HepG2 (cell line): ENCODE results near the gene TMEM129. TPM values are rescaled to one million over a fixed set of nuclear protein-coding genes. Genes with fewer than 3 reads are reported as not detected.

Source experiments
- ATF7-NPFF ChIP-seq: sonication (generic); formaldehyde crosslinking; IDR thresholded peaks from 2 replicates; pipeline ENCODE4 v1.8.1; 2023; ENCODE audit warnings: mild to moderate bottlenecking, low read depth, missing genetic modification reagents, moderate library complexity
- ETV6 ChIP-seq: sonication (generic); formaldehyde crosslinking; conservative IDR thresholded peaks from 2 replicates; pipeline ENCODE4 v1.4.0; 2020; ENCODE audit warnings: missing genetic modification reagents
- FOXA1 ChIP-seq, 2 experiments: fragments of 450-650 bp in 1 of 2; sonication (generic) in 1 of 2; formaldehyde crosslinking in 1 of 2; IDR thresholded peaks; 2 replicates each; pipeline versions ENCODE4 v1.4.0 to v1.6.1; 2016 to 2020; ENCODE audit warnings: missing genetic modification reagents in 1 of 2
- FOXO1 ChIP-seq: sonication (generic); formaldehyde crosslinking; IDR thresholded peaks from 2 replicates; pipeline ENCODE4 v1.4.0; 2020; ENCODE audit warnings: missing genetic modification reagents
- HDAC1 ChIP-seq: sonication (generic); formaldehyde crosslinking; IDR thresholded peaks from 2 replicates; pipeline ENCODE4 v1.5.1; 2020; ENCODE audit warnings: mild to moderate bottlenecking, missing genetic modification reagents
- IRF2 ChIP-seq: IDR thresholded peaks from 2 replicates; pipeline ENCODE4 v1.6.1; 2018; ENCODE audit warnings: missing genetic modification reagents, missing compliant biosample characterization
- NFYB ChIP-seq: sonication (generic); formaldehyde crosslinking; IDR thresholded peaks from 2 replicates; pipeline ENCODE4 v1.4.0; 2020; ENCODE audit warnings: missing genetic modification reagents
- NR2F6 ChIP-seq, 2 experiments: IDR thresholded peaks; 2 replicates each; pipeline ENCODE4 v1.6.1; 2016; ENCODE audit warnings: antibody characterized with exemption in 1 of 2, mild to moderate bottlenecking in 1 of 2
- U2AF2 ChIP-seq: fragments of 200-400 bp; formaldehyde crosslinking; IDR thresholded peaks from 2 replicates; pipeline ENCODE4 v1.6.1; 2017; ENCODE audit warnings: low read depth, mild to moderate bottlenecking, low read length
- YY1 ChIP-seq: IDR thresholded peaks from 2 replicates; pipeline ENCODE4 v1.6.1; 2011; ENCODE audit warnings: low read length, low read depth, moderate library complexity, mild to moderate bottlenecking; ENCODE audit not compliant: insufficient read depth, insufficient replicate concordance
- ZBTB7A ChIP-seq: sonication (generic); formaldehyde crosslinking; IDR thresholded peaks from 2 replicates; pipeline ENCODE4 v1.8.0; 2022; ENCODE audit warnings: mild to moderate bottlenecking, missing genetic modification reagents
- ZKSCAN5 ChIP-seq: sonication (generic); formaldehyde crosslinking; IDR thresholded peaks from 2 replicates; pipeline ENCODE4 v1.5.1; 2020; ENCODE audit warnings: mild to moderate bottlenecking, missing genetic modification reagents
- ZMYM4 ChIP-seq: sonication (generic); formaldehyde crosslinking; IDR thresholded peaks from 2 replicates; pipeline ENCODE4 v1.8.1; 2023; ENCODE audit warnings: mild to moderate bottlenecking, missing genetic modification reagents
- ZNF644 ChIP-seq: IDR thresholded peaks from 2 replicates; pipeline ENCODE4 v1.6.1; 2016; ENCODE audit warnings: low read depth
- polyA plus RNA-seq, 8 experiments: library from polyadenylated mRNA; depleted of rRNA in 3 of 8; stranded (reverse) in 7 of 8; unstranded in 1 of 8; fragments of >200 nt; fragmentation: Illumina TruSeq in 4 of 8; extraction: Trizol in 4 of 8; gene quantifications; 2 replicates each; pipeline versions ENCODE4 v1.2.1 to v1.2.3, GENCODE V29; 2011 to 2016; ENCODE audit warnings: low read depth in 4 of 8, missing spikeins in 1 of 8, mixed read lengths in 1 of 8; ENCODE audit not compliant: insufficient read depth in 1 of 8
- total RNA-seq, 5 experiments: library from RNA; depleted of rRNA; stranded (reverse); fragments of >200 nt; fragmentation: Illumina TruSeq; extraction: Trizol; gene quantifications; 2 replicates each; pipeline ENCODE4 v1.2.3, GENCODE V29; 2016; ENCODE audit warnings: low read depth in 1 of 5
- TF ChIP-seq, protein P1 (sequence below): sonication (generic); formaldehyde crosslinking; IDR thresholded peaks from one replicate; pipeline ENCODE4 v1.5.1; 2020; ENCODE audit warnings: mild to moderate bottlenecking, missing genetic modification reagents; ENCODE audit errors: not compliant biosample characterization
- TF ChIP-seq, protein P2 (sequence below): IDR thresholded peaks from 2 replicates; pipeline ENCODE4 v1.6.1; 2016; ENCODE audit warnings: mild to moderate bottlenecking
- TF ChIP-seq, protein P3 (sequence below): sonication (generic); formaldehyde crosslinking; IDR thresholded peaks from 2 replicates; pipeline ENCODE4 v1.4.0; 2020; ENCODE audit warnings: mild to moderate bottlenecking, missing genetic modification reagents

Gene TMEM129
- total and polyA plus RNA-seq, 2 of the 13 experiments (the other 11 are each of a cell fraction or from before 2014, with no cell fraction given): 19.0 to 25.8 TPM

DNA sequence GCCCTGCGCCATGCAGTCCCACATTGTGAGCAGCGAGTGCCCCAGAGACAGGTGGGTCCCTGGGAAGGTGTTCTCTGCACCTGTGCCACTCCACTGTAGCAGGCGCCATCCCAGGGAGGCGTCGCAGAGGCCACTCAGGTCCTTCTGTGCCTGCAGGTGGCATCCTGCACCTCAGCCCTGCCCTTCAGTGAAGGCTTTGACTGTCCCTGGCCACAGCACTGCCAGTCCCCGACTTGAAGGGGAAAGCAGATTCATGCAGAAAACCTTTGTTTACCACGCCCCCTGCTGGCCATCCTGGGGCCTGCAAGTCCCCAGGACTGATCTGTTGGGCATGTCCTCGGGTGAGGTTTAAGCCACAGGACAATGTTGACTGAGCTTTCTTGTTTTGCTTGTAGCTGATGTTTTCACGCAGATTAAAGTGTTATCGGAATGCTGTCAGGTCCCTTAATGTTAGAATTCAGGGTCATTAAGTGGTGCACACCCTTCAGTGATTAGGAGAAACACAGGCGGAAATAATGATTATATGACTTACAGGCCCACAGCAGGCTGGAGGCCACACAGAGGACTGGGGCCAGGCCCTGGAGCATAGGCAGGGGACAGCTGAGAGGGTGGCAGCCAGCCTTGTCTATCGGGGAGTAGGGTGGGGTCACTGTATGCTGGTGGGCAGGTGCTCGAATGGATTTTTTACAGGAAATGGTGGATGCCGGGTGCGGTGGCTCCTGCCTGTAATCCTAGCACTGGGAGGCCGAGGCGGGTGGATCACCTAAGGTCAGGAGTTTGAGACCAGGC lies 5.2 kb upstream of the TMEM129 start (continued):
- TF ChIP-seq, protein P1, sequence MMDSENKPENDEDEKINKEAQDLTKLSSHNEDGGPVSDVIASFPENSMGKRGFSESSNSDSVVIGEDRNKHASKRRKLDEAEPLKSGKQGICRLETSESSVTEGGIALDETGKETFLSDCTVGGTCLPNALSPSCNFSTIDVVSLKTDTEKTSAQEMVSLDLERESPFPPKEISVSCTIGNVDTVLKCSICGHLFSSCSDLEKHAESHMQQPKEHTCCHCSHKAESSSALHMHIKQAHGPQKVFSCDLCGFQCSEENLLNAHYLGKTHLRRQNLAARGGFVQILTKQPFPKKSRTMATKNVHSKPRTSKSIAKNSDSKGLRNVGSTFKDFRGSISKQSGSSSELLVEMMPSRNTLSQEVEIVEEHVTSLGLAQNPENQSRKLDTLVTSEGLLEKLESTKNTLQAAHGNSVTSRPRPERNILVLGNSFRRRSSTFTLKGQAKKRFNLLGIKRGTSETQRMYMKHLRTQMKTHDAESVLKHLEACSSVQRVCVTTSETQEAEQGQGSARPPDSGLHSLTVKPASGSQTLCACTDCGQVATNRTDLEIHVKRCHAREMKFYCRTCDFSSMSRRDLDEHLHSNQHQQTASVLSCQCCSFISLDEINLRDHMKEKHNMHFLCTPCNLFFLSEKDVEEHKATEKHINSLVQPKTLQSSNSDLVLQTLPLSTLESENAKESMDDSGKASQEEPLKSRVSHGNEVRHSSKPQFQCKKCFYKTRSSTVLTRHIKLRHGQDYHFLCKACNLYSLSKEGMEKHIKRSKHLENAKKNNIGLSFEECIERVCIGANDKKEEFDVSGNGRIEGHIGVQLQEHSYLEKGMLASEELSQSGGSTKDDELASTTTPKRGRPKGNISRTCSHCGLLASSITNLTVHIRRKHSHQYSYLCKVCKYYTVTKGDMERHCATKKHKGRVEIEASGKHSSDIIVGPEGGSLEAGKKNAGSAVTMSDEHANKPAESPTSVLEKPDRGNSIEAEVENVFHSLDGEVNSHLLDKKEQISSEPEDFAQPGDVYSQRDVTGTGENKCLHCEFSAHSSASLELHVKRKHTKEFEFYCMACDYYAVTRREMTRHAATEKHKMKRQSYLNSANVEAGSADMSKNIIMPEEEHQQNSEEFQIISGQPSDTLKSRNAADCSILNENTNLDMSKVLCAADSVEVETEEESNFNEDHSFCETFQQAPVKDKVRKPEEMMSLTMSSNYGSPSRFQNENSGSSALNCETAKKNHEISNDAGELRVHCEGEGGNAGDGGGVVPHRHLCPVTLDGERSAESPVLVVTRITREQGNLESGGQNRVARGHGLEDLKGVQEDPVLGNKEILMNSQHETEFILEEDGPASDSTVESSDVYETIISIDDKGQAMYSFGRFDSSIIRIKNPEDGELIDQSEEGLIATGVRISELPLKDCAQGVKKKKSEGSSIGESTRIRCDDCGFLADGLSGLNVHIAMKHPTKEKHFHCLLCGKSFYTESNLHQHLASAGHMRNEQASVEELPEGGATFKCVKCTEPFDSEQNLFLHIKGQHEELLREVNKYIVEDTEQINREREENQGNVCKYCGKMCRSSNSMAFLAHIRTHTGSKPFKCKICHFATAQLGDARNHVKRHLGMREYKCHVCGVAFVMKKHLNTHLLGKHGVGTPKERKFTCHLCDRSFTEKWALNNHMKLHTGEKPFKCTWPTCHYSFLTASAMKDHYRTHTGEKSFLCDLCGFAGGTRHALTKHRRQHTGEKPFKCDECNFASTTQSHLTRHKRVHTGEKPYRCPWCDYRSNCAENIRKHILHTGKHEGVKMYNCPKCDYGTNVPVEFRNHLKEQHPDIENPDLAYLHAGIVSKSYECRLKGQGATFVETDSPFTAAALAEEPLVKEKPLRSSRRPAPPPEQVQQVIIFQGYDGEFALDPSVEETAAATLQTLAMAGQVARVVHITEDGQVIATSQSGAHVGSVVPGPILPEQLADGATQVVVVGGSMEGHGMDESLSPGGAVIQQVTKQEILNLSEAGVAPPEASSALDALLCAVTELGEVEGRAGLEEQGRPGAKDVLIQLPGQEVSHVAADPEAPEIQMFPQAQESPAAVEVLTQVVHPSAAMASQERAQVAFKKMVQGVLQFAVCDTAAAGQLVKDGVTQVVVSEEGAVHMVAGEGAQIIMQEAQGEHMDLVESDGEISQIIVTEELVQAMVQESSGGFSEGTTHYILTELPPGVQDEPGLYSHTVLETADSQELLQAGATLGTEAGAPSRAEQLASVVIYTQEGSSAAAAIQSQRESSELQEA (CRISPR knock-in tag): peak; percentile 47
- TF ChIP-seq, protein P2, sequence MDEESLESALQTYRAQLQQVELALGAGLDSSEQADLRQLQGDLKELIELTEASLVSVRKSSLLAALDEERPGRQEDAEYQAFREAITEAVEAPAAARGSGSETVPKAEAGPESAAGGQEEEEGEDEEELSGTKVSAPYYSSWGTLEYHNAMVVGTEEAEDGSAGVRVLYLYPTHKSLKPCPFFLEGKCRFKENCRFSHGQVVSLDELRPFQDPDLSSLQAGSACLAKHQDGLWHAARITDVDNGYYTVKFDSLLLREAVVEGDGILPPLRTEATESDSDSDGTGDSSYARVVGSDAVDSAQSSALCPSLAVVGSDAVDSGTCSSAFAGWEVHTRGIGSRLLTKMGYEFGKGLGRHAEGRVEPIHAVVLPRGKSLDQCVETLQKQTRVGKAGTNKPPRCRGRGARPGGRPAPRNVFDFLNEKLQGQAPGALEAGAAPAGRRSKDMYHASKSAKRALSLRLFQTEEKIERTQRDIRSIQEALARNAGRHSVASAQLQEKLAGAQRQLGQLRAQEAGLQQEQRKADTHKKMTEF: no peak
- no peak for TF ChIP-seq ETV6 (CRISPR knock-in tag)
- TF ChIP-seq FOXO1 (CRISPR knock-in tag): no peak
- no peak for TF ChIP-seq ZKSCAN5 (CRISPR knock-in tag)
- no peak for TF ChIP-seq ATF7-NPFF (CRISPR knock-in tag)
- no peak for TF ChIP-seq NFYB (CRISPR knock-in tag)
- TF ChIP-seq YY1: no peak
- no peak for TF ChIP-seq IRF2
- TF ChIP-seq, protein P3, sequence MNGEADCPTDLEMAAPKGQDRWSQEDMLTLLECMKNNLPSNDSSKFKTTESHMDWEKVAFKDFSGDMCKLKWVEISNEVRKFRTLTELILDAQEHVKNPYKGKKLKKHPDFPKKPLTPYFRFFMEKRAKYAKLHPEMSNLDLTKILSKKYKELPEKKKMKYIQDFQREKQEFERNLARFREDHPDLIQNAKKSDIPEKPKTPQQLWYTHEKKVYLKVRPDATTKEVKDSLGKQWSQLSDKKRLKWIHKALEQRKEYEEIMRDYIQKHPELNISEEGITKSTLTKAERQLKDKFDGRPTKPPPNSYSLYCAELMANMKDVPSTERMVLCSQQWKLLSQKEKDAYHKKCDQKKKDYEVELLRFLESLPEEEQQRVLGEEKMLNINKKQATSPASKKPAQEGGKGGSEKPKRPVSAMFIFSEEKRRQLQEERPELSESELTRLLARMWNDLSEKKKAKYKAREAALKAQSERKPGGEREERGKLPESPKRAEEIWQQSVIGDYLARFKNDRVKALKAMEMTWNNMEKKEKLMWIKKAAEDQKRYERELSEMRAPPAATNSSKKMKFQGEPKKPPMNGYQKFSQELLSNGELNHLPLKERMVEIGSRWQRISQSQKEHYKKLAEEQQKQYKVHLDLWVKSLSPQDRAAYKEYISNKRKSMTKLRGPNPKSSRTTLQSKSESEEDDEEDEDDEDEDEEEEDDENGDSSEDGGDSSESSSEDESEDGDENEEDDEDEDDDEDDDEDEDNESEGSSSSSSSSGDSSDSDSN (CRISPR knock-in tag): peak; percentile 39; the same call in 1 of the 2 replicates
- no peak for TF ChIP-seq ZMYM4 (CRISPR knock-in tag)
- no peak for TF ChIP-seq NR2F6 (IDR thresholded peaks at IDR 0.05)
- no peak for TF ChIP-seq NR2F6 (CRISPR knock-in tag; IDR thresholded peaks at IDR 0.05)
- TF ChIP-seq U2AF2: no peak
- no peak for TF ChIP-seq ZBTB7A
- TF ChIP-seq FOXA1 (IDR thresholded peaks at IDR 0.05): no peak
- peak; percentile 45 for TF ChIP-seq FOXA1 (CRISPR knock-in tag; IDR thresholded peaks at IDR 0.05)
- TF ChIP-seq HDAC1 (CRISPR knock-in tag): no peak
- TF ChIP-seq ZNF644 (CRISPR knock-in tag): no peak
